Activated CD4-positive, alpha-beta T cell treated with anti-CD3 and anti-CD28 coated beads, Interleukin-2, amount 50 U/mL, for 48 hours (primary cell): ENCODE data around the gene PKIG.
"Not testable (repeated sequence)": the region's sequence is repeated elsewhere in the genome, so short reads cannot be mapped to it uniquely, and the experiment has no call there.

ENCODE experiments used
- DNase-seq, 2 experiments: peaks; one replicate each; pipeline ENCODE4 v3.0.0-alpha.2; 2020

The PKIG gene

DNA sequence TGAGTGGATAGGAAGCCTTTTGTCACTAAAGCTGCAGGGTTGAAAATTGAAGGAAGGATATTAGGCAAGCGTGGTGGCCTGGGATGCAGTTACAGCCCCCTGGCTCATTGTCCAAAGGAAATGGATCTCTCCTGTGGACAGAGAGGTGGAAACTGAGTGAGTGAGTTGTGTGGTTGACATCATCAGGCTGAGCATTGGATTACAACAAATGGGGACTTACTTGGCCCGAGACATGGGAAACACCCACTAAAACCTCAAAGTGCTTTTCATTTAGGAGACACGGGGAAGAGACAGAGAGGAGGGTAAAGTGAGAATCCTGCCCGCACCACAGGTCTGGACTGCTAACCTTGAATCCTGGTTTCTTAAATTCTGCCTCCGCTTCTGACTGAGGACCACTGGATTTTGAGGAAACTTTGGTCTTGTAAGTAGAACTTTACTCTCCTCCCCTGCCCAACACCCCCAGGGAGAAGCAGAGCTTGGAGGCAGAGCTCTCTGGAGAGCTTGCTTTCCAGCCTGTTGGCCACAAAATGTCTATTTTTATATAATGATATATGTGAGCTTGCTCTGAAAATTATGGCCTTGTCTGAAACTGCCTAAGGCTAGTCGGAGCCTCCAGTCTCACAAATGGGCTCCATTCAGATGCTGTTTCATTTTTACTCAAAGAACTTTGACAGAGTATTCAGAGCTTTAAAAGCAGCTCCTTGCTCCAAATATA is at the start of gene PKIG:
Gene PKIG, plus strand, starts transcription at position 269 of the 715 bp plus-strand sequence. CDS start 31,978 bp downstream, outside the sequence.
- DNase-seq: no peak

DNA sequence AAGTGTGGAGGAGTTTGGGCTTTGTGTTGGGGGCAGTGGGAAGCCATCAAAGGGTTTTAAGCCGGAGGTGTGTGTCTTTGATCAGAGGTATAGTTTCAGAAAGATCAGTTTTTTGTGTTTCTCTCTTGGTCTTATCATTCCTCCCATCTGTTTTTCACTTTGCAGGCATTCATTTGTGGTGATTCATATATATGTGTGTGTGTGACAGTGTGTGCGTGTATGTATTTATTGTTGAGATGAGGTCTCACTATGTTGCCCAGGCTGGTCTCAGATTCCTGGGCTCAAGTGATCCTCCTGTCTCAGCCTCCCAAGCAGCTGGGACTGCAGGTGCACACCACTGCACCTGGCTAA is 49.4 kb upstream of the PKIG start:
- no peak for DNase-seq

DNA sequence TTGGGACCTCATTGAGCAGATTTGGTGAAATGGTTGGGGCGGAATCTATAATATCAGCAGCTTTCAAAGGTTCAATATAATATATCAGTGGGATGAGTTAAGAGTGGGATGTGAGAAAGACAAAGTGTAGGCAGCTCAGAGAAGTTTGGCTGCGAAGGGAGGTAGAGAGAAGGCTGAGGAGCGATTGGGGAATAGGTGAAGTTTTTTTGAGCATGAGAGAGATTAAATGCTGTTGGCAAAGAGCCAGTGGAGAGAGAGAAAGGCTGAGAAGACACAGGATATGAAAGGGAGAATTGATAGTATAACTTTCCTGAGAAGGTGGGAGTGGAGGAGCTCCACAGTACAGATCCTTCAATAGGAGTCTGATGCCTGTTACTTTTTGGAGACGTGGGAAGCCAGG is 48.5 kb upstream of the PKIG start:
- DNase-seq: no peak

DNA sequence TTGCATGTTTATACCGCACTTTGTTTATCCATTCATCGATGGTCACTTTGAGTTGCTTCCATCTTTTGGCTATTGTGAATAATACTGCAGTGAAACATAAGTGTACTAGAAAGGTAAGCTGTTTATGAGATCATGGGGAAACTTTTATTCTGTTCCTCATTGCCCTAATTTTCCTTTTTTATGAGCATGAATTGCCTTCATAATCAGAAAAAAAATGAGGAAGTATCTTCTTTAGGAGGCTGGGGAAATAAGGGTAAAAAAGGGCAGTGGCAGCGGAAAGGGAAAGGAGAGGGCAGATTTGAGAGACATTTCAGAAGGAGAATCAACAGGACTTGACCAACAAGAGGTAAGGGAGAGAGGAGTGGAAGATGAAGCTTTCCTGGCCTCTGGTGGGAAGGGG is 46.2 kb upstream of the PKIG start:
- DNase-seq: no peak

DNA sequence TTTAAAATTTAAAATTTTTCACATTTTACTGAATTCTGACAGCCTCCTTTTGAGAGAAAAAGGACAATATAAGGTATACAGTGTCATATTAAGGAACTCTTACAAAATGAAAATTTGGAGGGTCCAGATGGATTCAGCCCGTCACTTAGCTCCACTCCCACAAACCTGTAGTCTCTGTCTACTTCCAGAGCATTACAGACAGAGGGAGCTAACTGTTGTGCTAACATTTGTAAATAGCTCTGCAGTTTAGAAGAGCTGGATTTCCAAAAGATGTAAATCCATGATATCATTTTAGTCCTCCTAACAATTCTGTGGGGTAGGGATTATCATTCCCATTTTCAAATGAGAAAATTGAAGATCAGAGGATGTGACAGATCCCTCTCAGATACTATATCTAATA is 44.4 kb upstream of the PKIG start:
- no peak for DNase-seq

DNA sequence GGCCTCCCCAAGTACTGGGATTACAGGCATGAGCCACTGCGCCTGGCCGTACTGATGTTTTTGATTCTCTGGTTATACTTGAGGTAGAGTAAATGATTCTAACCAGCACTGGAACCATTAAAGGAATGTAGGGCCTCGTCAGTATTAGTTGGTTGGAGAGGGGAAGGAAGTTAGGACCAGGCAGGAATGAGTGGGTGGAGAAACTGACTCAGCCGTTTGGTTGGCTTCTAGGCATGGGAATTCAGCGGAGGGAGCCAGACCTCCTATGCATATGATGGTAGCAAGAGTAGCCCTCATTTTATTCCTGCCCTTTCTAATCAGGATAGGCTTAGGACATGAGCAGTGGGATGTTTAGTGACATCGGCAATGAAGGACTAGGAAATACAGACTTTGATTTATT is 41.5 kb upstream of the PKIG start:
- DNase-seq: no peak

DNA sequence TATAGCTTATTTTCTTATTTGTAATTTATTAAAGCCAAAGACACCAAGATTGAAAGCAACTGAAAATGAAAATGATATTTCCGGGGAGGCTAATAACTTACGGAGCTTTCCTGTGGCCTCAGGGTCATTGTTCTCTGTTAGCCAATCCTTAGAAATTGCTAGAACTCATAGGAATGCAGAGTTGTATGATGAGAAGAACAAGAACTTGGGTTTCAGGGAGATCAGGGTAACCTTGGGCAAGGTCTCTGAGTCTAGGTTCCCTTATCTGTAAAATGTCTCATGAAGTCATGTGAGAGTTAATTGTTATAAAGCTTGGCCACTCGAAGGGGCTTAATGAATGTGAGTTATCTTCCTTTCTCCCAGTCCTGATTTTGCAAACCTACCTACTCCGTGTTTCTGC is 40.4 kb upstream of the PKIG start:
- DNase-seq: no peak

DNA sequence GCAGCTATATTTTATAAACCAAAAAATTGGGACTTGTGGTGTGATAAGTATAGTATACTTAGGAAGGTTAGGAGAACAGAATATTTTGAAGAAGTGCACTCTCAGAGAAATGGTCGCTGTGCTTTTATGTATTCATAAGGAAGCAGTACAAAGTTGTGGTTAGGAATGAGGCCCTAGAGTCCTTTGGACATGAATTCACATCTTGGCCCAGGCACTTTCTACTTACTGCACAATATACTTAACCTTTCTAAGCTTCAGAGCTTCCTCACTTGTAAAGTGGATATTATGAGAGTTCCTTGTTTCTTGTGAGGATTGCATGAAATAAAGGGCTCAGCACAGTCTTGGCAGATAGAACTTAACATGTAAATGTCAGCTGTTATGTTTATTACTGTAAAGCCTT is 39.5 kb upstream of the PKIG start:
- DNase-seq: no peak

DNA sequence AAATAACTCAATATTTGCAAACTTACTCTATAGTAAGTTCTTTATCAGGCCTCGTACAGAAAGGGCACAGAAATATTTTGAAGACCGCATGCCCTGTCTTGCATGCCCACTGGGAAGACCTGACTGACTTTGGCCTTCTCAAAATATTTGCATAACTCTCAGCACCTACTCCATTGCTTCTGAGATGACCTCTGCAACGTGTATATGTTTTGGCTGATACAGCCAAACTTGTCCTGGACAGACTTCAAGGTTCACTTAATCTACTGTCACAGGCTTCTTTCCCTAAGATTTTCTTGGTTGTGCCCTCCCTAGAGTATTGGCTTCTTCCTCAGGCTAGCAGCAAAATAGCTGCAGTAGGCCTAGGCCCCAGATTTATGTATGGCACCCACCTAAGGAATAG is 39.0 kb upstream of the PKIG start:
- no peak for DNase-seq

DNA sequence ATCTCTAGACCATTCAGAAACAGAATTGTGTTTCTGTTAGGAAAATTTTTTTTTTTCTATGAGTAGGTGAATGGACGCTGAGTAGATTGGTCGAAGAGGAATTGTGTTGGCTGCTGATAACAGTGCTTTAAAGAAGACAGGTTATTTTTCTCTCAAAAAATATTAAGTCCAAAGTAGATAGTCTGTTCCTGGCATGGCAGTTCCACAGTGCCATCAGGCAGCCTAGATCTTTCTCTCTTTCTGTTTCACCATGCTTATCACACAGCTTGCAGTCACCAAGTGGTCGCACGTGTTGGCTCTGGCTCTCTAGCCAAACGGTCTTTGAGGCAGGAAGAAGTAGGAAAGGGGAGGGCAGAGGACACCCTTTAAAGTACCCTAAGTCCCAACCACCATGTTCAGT is 38.1 kb upstream of the PKIG start:
- no peak for DNase-seq

DNA sequence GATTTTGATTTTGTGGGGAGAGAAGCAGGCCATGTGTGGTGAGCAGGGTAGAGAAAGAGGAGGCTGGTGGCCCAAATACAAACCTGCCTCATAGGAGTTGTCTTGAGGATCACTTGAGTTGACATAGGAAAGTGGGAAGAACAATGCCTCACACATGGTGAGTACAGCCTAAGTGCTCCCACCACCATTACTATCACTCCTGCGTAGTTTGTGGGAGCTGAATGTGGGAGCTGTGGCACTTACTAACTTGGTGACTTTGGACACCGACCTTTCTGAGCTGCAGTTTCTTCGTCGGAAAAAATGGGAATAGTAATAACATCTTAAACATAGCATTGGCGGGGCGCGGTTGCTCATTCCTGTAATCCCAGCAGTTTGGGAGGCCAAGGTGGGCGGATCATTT is 35.0 kb upstream of the PKIG start:
- no peak for DNase-seq

DNA sequence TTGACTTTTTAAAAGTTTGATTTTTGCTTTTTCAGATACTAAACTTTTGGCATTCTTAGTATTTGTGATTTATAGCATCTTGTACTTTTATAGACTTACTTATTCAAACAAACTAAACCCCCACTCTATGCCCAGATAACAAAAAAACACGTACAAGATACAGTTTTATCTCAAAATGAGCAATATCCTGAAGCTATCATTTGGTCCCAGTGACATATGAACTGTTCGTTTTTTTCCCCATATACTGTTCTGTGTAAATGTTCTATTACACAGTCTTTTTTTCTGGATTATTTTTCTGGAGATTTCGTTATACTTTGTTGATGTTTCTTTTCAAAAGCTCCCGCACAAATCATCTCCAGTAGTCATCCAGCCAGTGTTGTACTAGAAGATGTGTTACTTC is 33.3 kb upstream of the PKIG start:
- DNase-seq: no peak

DNA sequence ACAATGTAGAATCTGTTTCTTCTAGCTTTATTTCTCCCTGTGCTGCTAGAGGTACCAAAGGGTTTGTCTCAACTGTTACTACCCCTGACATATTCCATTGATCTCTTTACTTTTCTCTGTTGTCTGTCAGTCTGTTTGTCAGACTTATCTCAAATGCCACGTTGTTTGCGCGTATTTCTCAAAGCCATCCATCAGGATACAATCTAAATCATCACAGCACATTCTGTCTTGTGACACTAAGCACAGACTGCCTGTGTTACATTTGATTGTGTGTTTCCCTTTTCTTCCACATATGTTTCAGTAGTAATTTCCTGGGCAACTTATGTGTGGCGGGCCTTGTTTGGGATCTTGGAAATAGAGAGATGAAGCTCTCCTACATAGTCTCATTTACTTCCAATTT is 30.3 kb upstream of the PKIG start:
- no peak for DNase-seq

DNA sequence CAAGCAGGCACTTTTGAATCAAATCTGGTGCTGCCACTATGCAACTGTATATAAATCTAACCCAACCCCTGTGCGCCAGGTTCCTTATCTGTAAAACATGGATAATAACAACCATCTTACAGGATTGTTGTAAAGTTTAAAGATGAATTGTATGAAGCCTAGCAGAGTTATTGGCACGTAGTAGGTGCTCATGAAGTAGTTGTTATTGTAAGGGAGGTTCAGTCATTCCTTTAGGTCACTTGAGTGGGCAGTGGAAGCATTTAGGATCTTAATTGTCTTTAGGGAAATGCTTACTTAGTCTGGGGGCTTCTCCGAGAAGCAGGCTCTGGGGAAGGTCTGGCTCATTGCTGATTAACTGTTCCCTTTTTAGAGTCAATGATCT is 29.8 kb upstream of the PKIG start:
- no peak for DNase-seq

DNA sequence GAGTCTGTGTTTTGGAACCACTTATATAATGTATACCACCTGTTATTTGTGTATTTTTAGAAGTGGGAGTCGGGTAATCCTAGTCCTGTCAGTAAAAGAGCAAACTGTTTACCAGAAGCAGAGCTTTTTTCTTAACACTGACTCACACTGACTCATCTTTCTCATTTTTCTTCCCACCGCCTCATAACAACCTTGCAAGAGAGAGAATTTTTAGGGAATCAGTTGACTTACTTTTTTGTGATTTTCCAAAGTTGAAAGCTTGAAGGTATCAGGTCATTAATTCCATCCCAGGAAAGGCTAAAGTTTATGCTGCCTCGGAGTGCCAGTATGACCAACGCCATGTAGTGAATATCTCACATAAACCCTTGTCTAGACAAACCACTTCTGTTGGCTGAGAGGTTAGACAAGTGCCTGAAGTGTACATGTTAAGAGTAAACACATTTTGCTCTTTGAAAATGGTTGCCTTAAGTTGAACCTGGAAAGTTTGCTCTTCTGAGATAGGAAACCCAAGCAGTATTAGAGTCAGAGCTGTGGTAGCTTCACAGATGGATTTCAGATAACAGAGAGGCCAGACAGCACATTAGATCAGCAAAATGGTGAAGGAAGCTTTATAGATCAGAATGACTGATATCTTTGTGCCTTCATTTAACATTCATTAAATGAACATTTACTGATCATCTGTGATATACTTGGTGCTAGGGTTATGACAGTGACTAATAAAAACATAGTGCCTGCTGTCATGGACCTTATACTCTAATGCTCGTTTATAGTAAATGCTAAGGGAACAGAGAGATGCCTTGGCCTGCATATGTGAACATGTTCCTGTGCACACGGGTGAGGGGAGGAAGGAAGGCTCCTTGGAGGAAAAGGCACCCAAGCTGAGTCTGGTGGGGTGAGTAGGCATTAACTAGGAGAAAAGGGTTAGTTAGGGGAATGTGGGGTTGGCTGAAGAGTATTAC is 29.1 kb upstream of the PKIG start:
- no peak for DNase-seq

DNA sequence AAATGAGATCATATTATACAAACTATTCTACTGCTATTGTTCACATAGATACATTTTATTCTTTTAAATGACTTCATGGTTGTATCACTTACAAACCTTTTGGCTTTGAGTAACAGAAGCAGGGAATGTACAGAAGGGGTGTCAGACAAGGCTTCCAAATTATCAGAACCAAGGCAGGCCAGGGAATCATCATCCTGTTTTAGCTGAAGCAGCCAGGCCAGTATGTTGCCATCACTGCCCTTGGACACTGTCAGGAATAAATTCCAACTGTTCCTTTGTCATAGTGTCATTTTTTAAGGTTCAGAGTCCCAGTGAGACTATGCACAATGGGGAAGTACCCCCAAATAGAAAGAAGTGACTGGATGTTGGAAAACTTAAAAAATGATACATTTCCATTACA is 23.1 kb upstream of the PKIG start:
- DNase-seq: no peak

DNA sequence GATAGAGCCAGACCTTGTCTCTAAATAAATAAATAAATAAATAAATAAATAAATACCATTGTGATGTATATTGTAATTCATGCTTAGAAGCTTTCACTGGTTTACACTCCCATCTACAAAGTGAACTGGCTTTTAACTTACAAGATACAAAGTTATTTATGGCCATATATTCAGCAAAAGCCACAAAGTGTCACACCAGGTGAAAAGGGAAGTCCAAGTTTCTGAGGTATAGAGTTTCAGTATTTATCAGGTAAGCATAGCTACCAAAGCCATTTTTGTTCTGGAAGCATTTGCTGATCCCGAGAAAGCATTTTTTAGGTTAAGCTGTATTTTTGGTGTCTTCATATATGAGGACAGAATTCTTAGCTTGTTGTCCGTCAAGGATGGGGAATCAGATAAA is 22.1 kb upstream of the PKIG start:
- DNase-seq: no peak

DNA sequence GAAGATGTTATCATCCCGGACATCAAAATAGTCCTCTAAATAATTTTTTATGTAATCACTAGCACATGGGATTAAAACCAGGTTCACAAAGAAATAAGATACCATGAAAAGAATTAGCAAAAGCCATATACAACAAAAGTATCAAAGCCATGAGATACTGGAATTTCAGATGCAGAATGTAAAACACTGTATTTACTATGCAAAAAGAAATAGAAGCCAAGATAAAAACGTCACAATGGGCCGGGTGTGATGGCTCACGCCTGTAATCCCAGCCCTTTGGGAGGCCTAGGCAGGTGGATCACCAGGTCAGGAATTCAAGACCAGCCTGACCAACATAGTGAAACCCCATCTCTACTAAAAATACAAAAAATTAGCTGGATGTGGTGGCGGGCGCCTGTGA is 21.6 kb upstream of the PKIG start:
- not testable (repeated sequence) for DNase-seq

DNA sequence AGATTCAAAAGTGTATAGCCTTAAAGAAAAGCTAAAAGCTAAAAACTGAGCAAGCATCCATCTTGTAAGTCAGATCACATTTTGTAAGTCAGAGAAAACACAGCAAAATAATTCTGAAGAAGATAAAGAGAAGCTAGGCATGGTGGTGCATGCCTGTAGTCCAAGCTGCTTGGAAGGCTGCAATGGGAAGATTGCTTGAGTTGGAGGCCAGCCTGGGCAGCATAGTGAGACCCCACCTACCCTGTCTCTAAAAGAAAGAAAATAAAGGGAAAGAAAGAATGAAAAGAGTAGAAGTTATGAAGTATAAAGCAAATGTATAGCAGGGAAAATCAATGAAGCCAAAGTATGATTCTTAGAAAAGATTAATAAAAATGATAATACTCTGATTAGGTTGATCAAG is 20.5 kb upstream of the PKIG start:
- no peak for DNase-seq

DNA sequence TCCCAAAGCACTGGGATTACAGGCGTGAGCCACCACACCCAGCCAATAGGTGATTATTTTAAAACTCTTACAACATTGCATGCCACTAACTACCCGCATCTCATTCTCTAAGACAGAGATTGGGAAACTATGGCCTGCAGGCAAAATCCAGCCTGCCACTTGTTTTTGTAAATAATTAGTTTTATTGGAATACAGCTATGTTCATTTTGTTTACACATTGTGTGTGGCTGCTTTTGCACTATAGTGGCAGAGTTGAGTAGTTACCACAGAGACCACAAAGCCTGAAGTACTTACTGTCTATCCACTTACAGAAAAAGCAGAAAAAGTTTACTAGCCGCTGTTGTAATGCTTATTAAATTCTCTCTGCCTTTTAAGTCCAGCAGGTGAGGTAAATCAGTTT is 16.4 kb upstream of the PKIG start:
- no peak for DNase-seq

DNA sequence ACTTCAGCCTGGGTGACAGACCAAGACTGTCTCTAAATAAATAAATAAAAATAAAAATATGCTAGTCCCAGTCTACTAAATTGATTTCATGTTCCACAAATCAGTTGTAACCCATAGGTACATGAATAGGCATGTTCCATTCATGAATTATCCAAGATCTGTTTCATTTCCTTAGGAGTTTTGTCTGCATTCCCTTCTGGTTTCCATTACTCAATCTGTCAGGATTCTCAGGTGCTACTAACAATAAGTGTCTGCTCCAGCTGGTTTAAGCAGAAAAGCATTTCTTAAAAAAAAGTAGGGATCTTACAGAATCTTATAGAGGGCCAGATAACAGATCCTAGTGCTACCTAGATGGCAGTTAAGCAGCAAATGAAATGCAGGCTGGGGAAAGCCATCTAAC is 15.6 kb upstream of the PKIG start:
- DNase-seq: no peak

DNA sequence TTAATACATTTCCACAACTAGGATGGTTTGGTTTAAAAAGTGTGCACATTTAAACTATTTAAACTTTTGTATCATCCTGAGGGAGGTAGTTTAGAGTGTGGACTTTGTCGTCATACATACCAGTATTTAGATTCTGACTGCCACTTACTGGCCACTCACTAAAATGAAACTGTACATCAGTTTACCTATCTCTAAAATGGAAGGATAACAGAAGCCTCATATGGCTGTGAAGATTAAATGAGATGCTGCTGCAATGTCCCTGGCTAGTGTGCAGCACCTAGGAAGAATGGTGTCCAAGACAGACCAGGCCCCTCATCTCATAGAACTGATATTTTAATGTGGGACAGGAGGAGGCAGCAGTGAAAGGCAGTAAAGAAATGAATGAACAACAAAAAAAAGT is 12.0 kb upstream of the PKIG start:
- DNase-seq: no peak

DNA sequence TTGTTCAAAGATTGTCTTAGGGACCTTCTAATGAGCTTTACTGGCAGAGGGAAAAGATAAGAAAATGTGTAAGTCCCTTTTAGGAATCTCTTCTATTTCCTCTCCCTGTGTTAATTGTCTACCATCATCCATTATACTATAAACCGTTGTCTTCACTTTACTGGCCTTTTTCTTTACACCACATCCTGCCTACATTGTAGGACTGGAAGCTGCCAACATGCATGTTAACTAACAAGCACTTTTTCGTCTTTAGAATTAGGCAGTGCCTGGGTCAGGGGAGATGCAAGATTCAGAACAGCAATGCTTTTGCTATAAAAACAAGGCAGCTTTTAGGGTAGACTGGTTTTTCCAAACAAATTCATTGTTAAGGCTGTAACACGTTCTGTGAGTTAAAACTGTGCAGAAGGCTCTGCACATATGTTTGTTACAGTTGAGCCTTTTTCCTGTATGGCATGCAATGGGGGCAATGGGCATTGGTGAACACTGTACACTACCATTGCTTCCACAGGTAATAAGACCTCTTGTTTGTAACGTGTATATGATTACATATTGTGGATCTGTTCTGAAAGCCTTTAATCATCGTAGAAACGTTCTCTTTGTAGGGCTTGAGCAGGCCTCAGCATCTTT is 10.9 kb upstream of the PKIG start:
- no peak for DNase-seq
